Measurements from ENCODE around the gene SLC24A3.
"Not testable (repeated sequence)": the region's sequence is repeated elsewhere in the genome, so short reads cannot be mapped to it uniquely, and the experiment has no call there.

SLC24A3 gene

GRCh38 chr20:19652591-19653026, 440.2 kb downstream of the SLC24A3 start:
- no peak for DNase-seq

- DNase-seq, result no peak
Measured at GRCh38 chr20:19653327-19653726, 440.9 kb downstream of the SLC24A3 start.

GRCh38 chr20:19654921-19655320, 442.5 kb downstream of the SLC24A3 start:
- no peak for DNase-seq

GRCh38 chr20:19658137-19658536, 445.7 kb downstream of the SLC24A3 start:
- DNase-seq, result no peak

- no peak for DNase-seq
Measured at GRCh38 chr20:19659448-19659847, 447.0 kb downstream of the SLC24A3 start.

GRCh38 chr20:19660808-19661378, 448.5 kb downstream of the SLC24A3 start:
- no peak for DNase-seq

- peak; percentile 57 for DNase-seq
Measured at GRCh38 chr20:19661717-19662636, 449.5 kb downstream of the SLC24A3 start.

GRCh38 chr20:19662637-19662995, 450.2 kb downstream of the SLC24A3 start:
- no peak for DNase-seq

- DNase-seq, result no peak
Measured at GRCh38 chr20:19668418-19668817, 456.0 kb downstream of the SLC24A3 start.

- DNase-seq, result no peak
Measured at GRCh38 chr20:19670829-19671228, 458.4 kb downstream of the SLC24A3 start.

GRCh38 chr20:19671374-19671773, 458.9 kb downstream of the SLC24A3 start:
- DNase-seq, result no peak

GRCh38 chr20:19672498-19672897, 460.1 kb downstream of the SLC24A3 start:
- no peak for DNase-seq

GRCh38 chr20:19673575-19673974, 461.1 kb downstream of the SLC24A3 start:
- no peak for DNase-seq

GRCh38 chr20:19676202-19676601, 463.8 kb downstream of the SLC24A3 start:
- DNase-seq, result no peak

- DNase-seq, result no peak
Measured at GRCh38 chr20:19677336-19677735, 464.9 kb downstream of the SLC24A3 start.

GRCh38 chr20:19678591-19678990, 466.1 kb downstream of the SLC24A3 start:
- DNase-seq, result not testable (repeated sequence)

- DNase-seq, result no peak
Measured at GRCh38 chr20:19679900-19680495, 467.6 kb downstream of the SLC24A3 start.

- no peak for DNase-seq
Measured at GRCh38 chr20:19682249-19682648, 469.8 kb downstream of the SLC24A3 start.

GRCh38 chr20:19683188-19683587, 470.7 kb downstream of the SLC24A3 start:
- no peak for DNase-seq

- no peak for DNase-seq
Measured at GRCh38 chr20:19683822-19684221, 471.4 kb downstream of the SLC24A3 start.

GRCh38 chr20:19688031-19688806, 475.8 kb downstream of the SLC24A3 start:
- DNase-seq, result peak; percentile 86

- peak; percentile 20 for DNase-seq
Measured at GRCh38 chr20:19690462-19690861, 478.0 kb downstream of the SLC24A3 start.

GRCh38 chr20:19691125-19691524, 478.7 kb downstream of the SLC24A3 start:
- no peak for DNase-seq
